ENCODE data around the gene GABBR2.

GRCh38 chr9:98263482-98264357, 445.0 kb downstream of the GABBR2 start:
- TF ChIP-seq CTCF (conservative IDR thresholded peaks at IDR 0.05) (peak; percentile 89), EZH2 (IDR thresholded peaks at IDR 0.05; ENCODE audit: low read depth) (no peak)
